ENCODE results near the gene ADPGK.
A peak's percentile ranks its signal among the peaks of the same experiment; 100 is the strongest.

Gene ADPGK

GRCh38 chr15:72783004-72783639 is 436 bp downstream of the ADPGK start:
- TF ChIP-seq POLR2A (IDR thresholded peaks at IDR 0.05; ENCODE audit: low read depth, low read length): no peak
- no peak for FAIRE-seq
- peak; percentile 19 for DNase-seq (ENCODE audit: insufficient read length, low spot score)

GRCh38 chr15:72782274-72783003 is 1.1 kb downstream of the ADPGK start:
- FAIRE-seq (no peak), DNase-seq (ENCODE audit: insufficient read length, low spot score) (no peak)
- no peak for TF ChIP-seq POLR2A (IDR thresholded peaks at IDR 0.05; ENCODE audit: low read depth, low read length)

- no peak for TF ChIP-seq POLR2A (IDR thresholded peaks at IDR 0.05; ENCODE audit: low read depth, low read length)
- FAIRE-seq: no peak
- DNase-seq (ENCODE audit: insufficient read length, low spot score): no peak
Observed at GRCh38 chr15:72781631-72782030, 1.9 kb downstream of the ADPGK start.

- DNase-seq (ENCODE audit: insufficient read length, low spot score) (no peak), FAIRE-seq (no peak)
- TF ChIP-seq POLR2A (IDR thresholded peaks at IDR 0.05; ENCODE audit: low read depth, low read length): no peak
Observed at GRCh38 chr15:72778796-72779195, 4.8 kb downstream of the ADPGK start.

- no peak for DNase-seq (ENCODE audit: insufficient read length, low spot score)
- no peak for FAIRE-seq
- TF ChIP-seq POLR2A (IDR thresholded peaks at IDR 0.05; ENCODE audit: low read depth, low read length): no peak
Observed at GRCh38 chr15:72774696-72775383, 8.7 kb downstream of the ADPGK start.

GRCh38 chr15:72771329-72771725 is 12.2 kb downstream of the ADPGK start:
- no peak for TF ChIP-seq POLR2A (IDR thresholded peaks at IDR 0.05; ENCODE audit: low read depth, low read length)
- DNase-seq (ENCODE audit: insufficient read length, low spot score) (no peak), FAIRE-seq (no peak)

- no peak for DNase-seq (ENCODE audit: insufficient read length, low spot score)
- no peak for FAIRE-seq
- TF ChIP-seq POLR2A (IDR thresholded peaks at IDR 0.05; ENCODE audit: low read depth, low read length): no peak
Observed at GRCh38 chr15:72770673-72771328, 12.8 kb downstream of the ADPGK start.

GRCh38 chr15:72766780-72767179 is 16.8 kb downstream of the ADPGK start:
- no peak for FAIRE-seq
- no peak for TF ChIP-seq POLR2A (IDR thresholded peaks at IDR 0.05; ENCODE audit: low read depth, low read length)
- DNase-seq (ENCODE audit: insufficient read length, low spot score): no peak

GRCh38 chr15:72766025-72766424 is 17.5 kb downstream of the ADPGK start:
- no peak for TF ChIP-seq POLR2A (IDR thresholded peaks at IDR 0.05; ENCODE audit: low read depth, low read length)
- DNase-seq (ENCODE audit: insufficient read length, low spot score): no peak
- FAIRE-seq: no peak

- no peak for FAIRE-seq
- no peak for DNase-seq (ENCODE audit: insufficient read length, low spot score)
- no peak for TF ChIP-seq POLR2A (IDR thresholded peaks at IDR 0.05; ENCODE audit: low read depth, low read length)
Observed at GRCh38 chr15:72764656-72765055, 18.9 kb downstream of the ADPGK start.

GRCh38 chr15:72760590-72761260 is 22.8 kb downstream of the ADPGK start:
- FAIRE-seq: no peak
- no peak for TF ChIP-seq POLR2A (IDR thresholded peaks at IDR 0.05; ENCODE audit: low read depth, low read length)
- no peak for DNase-seq (ENCODE audit: insufficient read length, low spot score)

- DNase-seq (ENCODE audit: insufficient read length, low spot score): peak; percentile 63
- FAIRE-seq: no peak
- TF ChIP-seq POLR2A (IDR thresholded peaks at IDR 0.05; ENCODE audit: low read depth, low read length): no peak
Observed at GRCh38 chr15:72758182-72758581, 25.4 kb downstream of the ADPGK start.

GRCh38 chr15:72754096-72754495 is 29.5 kb downstream of the ADPGK start:
- TF ChIP-seq POLR2A (IDR thresholded peaks at IDR 0.05; ENCODE audit: low read depth, low read length): no peak
- DNase-seq (ENCODE audit: insufficient read length, low spot score): no peak
- FAIRE-seq: no peak
